Uterus (tissue), 4 donors: ENCODE data around the gene FRK. TPM values are rescaled to one million over a fixed set of nuclear protein-coding genes. Genes with fewer than 3 reads are reported as not detected.

Experiments used
- DNase-seq, 2 donors: peaks; one replicate each; pipeline ENCODE4 v3.0.0-alpha.2; 2019 to 2020
- H3K27ac ChIP-seq, 2 donors: fragments of 200-600 bp; sonication (generic); 1 replicate in 1 of 2; 2 replicates in 1 of 2; pipeline ENCODE4 v1.5.1; 2016 to 2018
- H3K27me3 ChIP-seq, 2 donors: fragments of 200-600 bp; sonication (generic); one replicate each; pipeline ENCODE4 v1.5.1; 2018 to 2019; ENCODE audit warnings: control low read depth in 1 of 2
- H3K36me3 ChIP-seq, 2 donors: fragments of 200-600 bp; sonication (generic); one replicate each; pipeline ENCODE4 v1.5.1; 2019; ENCODE audit warnings: control low read depth in 1 of 2
- H3K4me1 ChIP-seq, 2 donors: fragments of 200-600 bp; sonication (generic); one replicate each; pipeline ENCODE4 v1.5.1; 2018 to 2019; ENCODE audit warnings: control low read depth in 1 of 2
- H3K4me3 ChIP-seq, 2 donors: fragments of 200-600 bp; sonication (generic); 1 replicate in 1 of 2; 2 replicates in 1 of 2; pipeline ENCODE4 v1.5.1; 2018 to 2019; ENCODE audit warnings: mild to moderate bottlenecking in 1 of 2
- H3K9me3 ChIP-seq, 2 donors: fragments of 200-600 bp; sonication (generic); one replicate each; pipeline ENCODE4 v1.5.1; 2019; ENCODE audit warnings: control low read depth in 1 of 2
- POLR2A ChIP-seq, 2 donors: fragments of 450-650 bp; IDR thresholded peaks; one replicate each; pipeline ENCODE4 v1.6.1; 2016; ENCODE audit warnings: antibody characterized with exemption in 2 of 2, mild to moderate bottlenecking in 1 of 2, moderate library complexity in 1 of 2
- intact Hi-C: fragments of 100-400 bp; cut with DNase I; formaldehyde crosslinking; loops from one replicate; pipeline ENCODE4 v1.15.1; 2023; ENCODE audit warnings: low total_unique reads
- total RNA-seq, 4 donors: library from RNA; depleted of rRNA in 3 of 4; stranded (reverse); fragments of >200 nt in 3 of 4; gene quantifications; one replicate each; pipeline versions ENCODE4 v1.1.0 to v1.2.4, GENCODE V29; 2014 to 2023
- TF ChIP-seq, protein P1 (sequence below), 4 experiments: fragments of 200-600 bp in 2 of 4; fragments of 450-650 bp in 2 of 4; sonication (generic) in 2 of 4; IDR thresholded peaks; one replicate each; pipeline ENCODE4 v1.5.1; 2016 to 2019; ENCODE audit warnings: antibody characterized with exemption in 4 of 4, mild to moderate bottlenecking in 2 of 4, moderate library complexity in 1 of 4
- donor health status: DM: yes; HTN: yes; CAD: no.

The FRK gene
- total RNA-seq, 4 donors from 2014 or later: 1.8 to 8.2 (median 2.3) TPM

DNA sequence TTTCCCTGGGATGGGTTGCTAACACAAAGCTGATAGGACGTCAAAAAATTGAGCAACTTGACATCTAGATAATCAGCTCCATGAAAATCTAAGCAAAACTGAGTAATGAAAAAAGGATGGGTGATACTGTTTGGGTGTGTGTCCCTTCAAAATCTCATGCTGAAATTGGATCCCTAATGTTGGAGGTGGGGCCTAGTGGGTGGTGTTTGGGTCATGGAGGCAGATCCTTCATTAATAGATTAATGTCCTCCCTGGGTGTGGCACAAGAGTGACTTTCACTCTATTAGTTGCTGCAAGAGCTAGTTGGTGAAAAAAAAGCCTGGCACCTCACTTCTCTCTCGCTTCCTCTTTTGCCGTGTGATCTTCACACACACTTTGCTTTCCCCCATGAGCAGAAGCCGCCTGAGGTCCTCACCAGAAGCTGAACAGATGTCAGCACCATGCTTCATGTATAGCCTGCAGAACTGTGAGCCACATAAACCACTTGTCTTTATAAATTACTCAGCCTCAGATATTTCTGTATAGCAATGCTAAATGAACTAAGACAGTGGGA is 160.9 kb downstream of the FRK start:
- Histone ChIP-seq H3K27me3 (no peaks in the 10 kb centered on the region), H3K9me3 (no peaks in the 10 kb centered on the region), H3K36me3 (no peaks in the 10 kb centered on the region), H3K27ac (no peak overlapping the region), H3K4me1 (no peaks in the 10 kb centered on the region), H3K4me3 (no peak overlapping the region)
- no peak for DNase-seq
- intact Hi-C loops: no loop called here
- TF ChIP-seq, protein P1, sequence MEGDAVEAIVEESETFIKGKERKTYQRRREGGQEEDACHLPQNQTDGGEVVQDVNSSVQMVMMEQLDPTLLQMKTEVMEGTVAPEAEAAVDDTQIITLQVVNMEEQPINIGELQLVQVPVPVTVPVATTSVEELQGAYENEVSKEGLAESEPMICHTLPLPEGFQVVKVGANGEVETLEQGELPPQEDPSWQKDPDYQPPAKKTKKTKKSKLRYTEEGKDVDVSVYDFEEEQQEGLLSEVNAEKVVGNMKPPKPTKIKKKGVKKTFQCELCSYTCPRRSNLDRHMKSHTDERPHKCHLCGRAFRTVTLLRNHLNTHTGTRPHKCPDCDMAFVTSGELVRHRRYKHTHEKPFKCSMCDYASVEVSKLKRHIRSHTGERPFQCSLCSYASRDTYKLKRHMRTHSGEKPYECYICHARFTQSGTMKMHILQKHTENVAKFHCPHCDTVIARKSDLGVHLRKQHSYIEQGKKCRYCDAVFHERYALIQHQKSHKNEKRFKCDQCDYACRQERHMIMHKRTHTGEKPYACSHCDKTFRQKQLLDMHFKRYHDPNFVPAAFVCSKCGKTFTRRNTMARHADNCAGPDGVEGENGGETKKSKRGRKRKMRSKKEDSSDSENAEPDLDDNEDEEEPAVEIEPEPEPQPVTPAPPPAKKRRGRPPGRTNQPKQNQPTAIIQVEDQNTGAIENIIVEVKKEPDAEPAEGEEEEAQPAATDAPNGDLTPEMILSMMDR (IDR thresholded peaks at IDR 0.05): no peak
- no peak for TF ChIP-seq POLR2A (IDR thresholded peaks at IDR 0.05)

DNA sequence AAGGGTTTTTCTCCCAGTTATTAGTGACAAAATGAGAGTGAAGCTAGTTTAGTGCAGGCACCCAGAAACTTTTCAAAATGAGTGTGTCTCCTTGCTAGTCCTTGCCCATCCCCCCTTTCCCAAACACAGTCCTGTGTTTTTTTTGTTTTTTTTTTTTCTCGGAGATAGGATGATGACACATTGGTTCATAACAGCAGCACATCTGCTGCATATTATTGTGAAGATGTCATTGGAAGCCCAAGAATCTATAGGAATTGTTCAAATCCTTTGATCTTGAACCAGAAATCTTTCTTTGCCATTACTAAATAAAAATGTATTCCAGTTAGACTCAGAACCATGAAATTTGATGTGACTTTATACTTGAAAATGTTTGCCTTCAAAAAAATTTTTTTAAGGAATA is 162.4 kb downstream of the FRK start:
- Histone ChIP-seq H3K27ac (no peak overlapping the region), H3K27me3 (no peaks in the 10 kb centered on the region), H3K36me3 (no peaks in the 10 kb centered on the region), H3K4me3 (no peak overlapping the region), H3K9me3 (no peaks in the 10 kb centered on the region), H3K4me1 (no peaks in the 10 kb centered on the region)
- TF ChIP-seq, protein P1 (IDR thresholded peaks at IDR 0.05): no peak
- TF ChIP-seq POLR2A (IDR thresholded peaks at IDR 0.05): no peak
- DNase-seq: no peak
- intact Hi-C loops: no loop called here

DNA sequence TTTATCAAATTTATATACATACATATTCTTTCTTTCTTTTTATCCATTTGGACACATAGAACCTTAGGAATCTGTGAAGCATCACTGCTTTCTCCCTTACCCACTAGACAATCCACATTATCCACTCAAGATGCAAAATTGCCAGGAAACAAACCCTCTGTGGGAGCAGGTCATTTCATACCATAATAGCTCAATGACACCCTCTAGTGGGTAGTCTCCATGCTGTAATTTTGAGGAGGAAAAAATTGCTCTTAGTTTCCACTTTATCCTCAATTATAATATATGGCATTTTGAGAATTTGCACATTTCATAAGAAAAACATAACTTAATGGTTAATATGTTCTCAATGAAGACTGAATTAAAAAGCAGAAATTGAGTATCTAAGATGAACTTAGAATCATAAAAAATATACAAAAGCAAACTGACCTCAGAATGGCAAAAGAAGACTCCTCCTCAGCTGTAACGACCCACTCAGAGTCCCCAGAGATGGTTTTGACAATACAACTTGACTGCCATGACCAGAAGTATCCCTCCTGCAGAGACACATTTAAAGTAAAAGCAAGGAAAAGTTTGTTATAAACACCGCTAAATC is 164.1 kb downstream of the FRK start:
- intact Hi-C loops: no loop called here
- H3K27ac ChIP-seq: no peak overlapping the region
- H3K27me3 ChIP-seq: no peaks in the 10 kb centered on the region
- H3K36me3 ChIP-seq: no peaks in the 10 kb centered on the region
- no peak for DNase-seq
- H3K9me3 ChIP-seq: no peaks in the 10 kb centered on the region
- no peaks in the 10 kb centered on the region for H3K4me1 ChIP-seq
- no peak for TF ChIP-seq POLR2A (IDR thresholded peaks at IDR 0.05)
- TF ChIP-seq, protein P1 (IDR thresholded peaks at IDR 0.05): peak in 2 of 4 experiments; percentile 33 to 48
- H3K4me3 ChIP-seq: no peak overlapping the region

DNA sequence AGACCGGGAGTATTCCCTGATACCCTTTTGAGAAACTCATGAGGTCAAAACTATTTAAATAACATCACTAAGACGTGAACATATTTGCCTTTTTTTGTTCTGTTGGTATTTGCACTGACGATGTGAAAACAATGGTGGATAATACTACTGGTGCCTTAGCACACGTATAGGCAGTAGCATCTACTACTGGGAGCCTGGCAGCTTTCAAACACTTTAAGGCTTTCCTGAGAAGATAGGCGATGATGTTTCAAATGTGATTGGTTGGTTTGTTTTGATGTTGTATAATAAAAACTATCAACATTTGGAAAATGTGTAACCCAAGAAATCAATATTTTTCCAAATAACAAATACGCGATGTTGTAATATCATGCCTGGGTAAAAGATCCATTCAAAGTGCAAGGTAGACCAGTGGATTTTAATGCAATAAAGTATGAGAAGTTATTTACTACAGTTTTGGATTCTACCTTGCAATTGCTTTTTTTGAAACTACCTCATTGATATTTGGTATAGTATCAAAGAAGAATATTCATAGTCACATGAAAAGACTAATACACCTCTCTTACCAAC is 166.2 kb downstream of the FRK start:
- Histone ChIP-seq H3K4me1 (no peaks in the 10 kb centered on the region), H3K27me3 (no peaks in the 10 kb centered on the region), H3K9me3 (no peaks in the 10 kb centered on the region), H3K27ac (no peak overlapping the region), H3K36me3 (no peaks in the 10 kb centered on the region), H3K4me3 (no peak overlapping the region)
- DNase-seq: no peak
- TF ChIP-seq, protein P1 (IDR thresholded peaks at IDR 0.05): no peak
- no peak for TF ChIP-seq POLR2A (IDR thresholded peaks at IDR 0.05)
- intact Hi-C loops: no loop called here

DNA sequence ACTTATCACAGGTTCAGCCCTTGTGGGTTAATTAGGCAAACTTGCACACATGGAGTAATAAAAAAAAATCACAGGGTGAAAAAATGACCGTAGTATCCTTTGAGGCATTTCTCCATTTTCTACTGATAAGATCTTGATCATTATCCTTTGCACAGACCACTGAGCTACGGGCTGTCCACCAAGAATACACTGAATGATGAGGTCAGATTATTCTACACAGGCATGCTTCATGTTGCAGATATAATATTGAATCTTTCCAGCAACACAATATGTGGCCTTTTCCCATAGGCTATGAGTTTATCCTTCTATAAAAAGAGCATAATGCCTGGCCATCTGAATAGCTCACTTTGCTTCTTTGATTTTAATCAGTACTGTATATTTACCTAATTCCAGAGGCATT is 168.9 kb downstream of the FRK start:
- Histone ChIP-seq H3K4me3 (no peak overlapping the region), H3K36me3 (no peaks in the 10 kb centered on the region), H3K4me1 (no peaks in the 10 kb centered on the region), H3K9me3 (no peaks in the 10 kb centered on the region), H3K27ac (no peak overlapping the region), H3K27me3 (no peaks in the 10 kb centered on the region)
- TF ChIP-seq, protein P1 (IDR thresholded peaks at IDR 0.05): no peak
- TF ChIP-seq POLR2A (IDR thresholded peaks at IDR 0.05): no peak
- DNase-seq: no peak
- intact Hi-C loops: no loop called here
